ENCODE results near the gene BCL3. TPM values are rescaled to one million over a fixed set of nuclear protein-coding genes. Genes with fewer than 3 reads are reported as not detected.

The BCL3 gene
- total and polyA plus RNA-seq, 2 of the 13 experiments (the other 11 are each of a cell fraction or from before 2014, with no cell fraction given), result 2.3 to 4.0 TPM

GRCh38 chr19:44752816-44753625 lies 4.5 kb downstream of the BCL3 start (continued):
- TF ChIP-seq MYPOP (CRISPR knock-in tag; IDR thresholded peaks at IDR 0.05), result no peak
- TF ChIP-seq PATZ1 (CRISPR knock-in tag; IDR thresholded peaks at IDR 0.05), result peak; percentile 92
- TF ChIP-seq ZNF12 (CRISPR knock-in tag; IDR thresholded peaks at IDR 0.05), result no peak
- TF ChIP-seq SNAI1 (CRISPR knock-in tag; IDR thresholded peaks at IDR 0.05; ENCODE audit: borderline replicate concordance), result no peak
- no peak for TF ChIP-seq ZSCAN5A (CRISPR knock-in tag; IDR thresholded peaks at IDR 0.05; ENCODE audit: borderline replicate concordance)
- TF ChIP-seq ZMYM2 (CRISPR knock-in tag; IDR thresholded peaks at IDR 0.05), result no peak
- no peak for TF ChIP-seq ZNF407 (CRISPR knock-in tag; IDR thresholded peaks at IDR 0.05; ENCODE audit: not compliant biosample characterization)
- TF ChIP-seq RFX1 (IDR thresholded peaks at IDR 0.05), result no peak
- TF ChIP-seq GTF3A (CRISPR knock-in tag; conservative IDR thresholded peaks at IDR 0.05), result no peak
- no peak for TF ChIP-seq ZBTB7A (CRISPR knock-in tag; IDR thresholded peaks at IDR 0.05)
- no peak for TF ChIP-seq SMYD3 (CRISPR knock-in tag; IDR thresholded peaks at IDR 0.05)
- no peak for TF ChIP-seq ZBTB43 (CRISPR knock-in tag; conservative IDR thresholded peaks at IDR 0.05)
- TF ChIP-seq ATF5 (CRISPR knock-in tag; IDR thresholded peaks at IDR 0.05; ENCODE audit: low read depth), result no peak
